ENCODE data around the gene MS4A15.
"Not testable (repeated sequence)": the region's sequence is repeated elsewhere in the genome, so short reads cannot be mapped to it uniquely, and the experiment has no call there.

Gene MS4A15

GRCh38 chr11:60756307-60757032 is at the start of gene MS4A15:
Gene MS4A15, plus strand, starts transcription at chr11:60756867. Its CDS starts 6,867 bp downstream, at chr11:60763734.
- peak; percentile 29 for DNase-seq

GRCh38 chr11:60706931-60707330 is 49.7 kb upstream of the MS4A15 start:
- DNase-seq: no peak

GRCh38 chr11:60710482-60710881 is 46.2 kb upstream of the MS4A15 start:
- no peak for DNase-seq

- DNase-seq: no peak
Observed at GRCh38 chr11:60711276-60711675, 45.4 kb upstream of the MS4A15 start.

GRCh38 chr11:60713423-60713822 is 43.2 kb upstream of the MS4A15 start:
- not testable (repeated sequence) for DNase-seq

GRCh38 chr11:60717956-60718355 is 38.7 kb upstream of the MS4A15 start:
- DNase-seq: no peak

- no peak for DNase-seq
Observed at GRCh38 chr11:60718524-60719316, 37.9 kb upstream of the MS4A15 start.

GRCh38 chr11:60719391-60719790 is 37.3 kb upstream of the MS4A15 start:
- no peak for DNase-seq

GRCh38 chr11:60720460-60720859 is 36.2 kb upstream of the MS4A15 start:
- DNase-seq: no peak

- DNase-seq: no peak
Observed at GRCh38 chr11:60724420-60724819, 32.2 kb upstream of the MS4A15 start, which contains the start of gene MS4A18. Gene MS4A18, plus strand, starts transcription at chr11:60724720.

GRCh38 chr11:60725592-60725991 is 31.1 kb upstream of the MS4A15 start:
- DNase-seq: no peak

- no peak for DNase-seq
Observed at GRCh38 chr11:60731586-60731985, 25.1 kb upstream of the MS4A15 start.

- no peak for DNase-seq
Observed at GRCh38 chr11:60734279-60734678, 22.4 kb upstream of the MS4A15 start.

GRCh38 chr11:60739114-60739513 is 17.6 kb upstream of the MS4A15 start:
- no peak for DNase-seq

- no peak for DNase-seq
Observed at GRCh38 chr11:60740573-60740972, 16.1 kb upstream of the MS4A15 start.

- no peak for DNase-seq
Observed at GRCh38 chr11:60741421-60741820, 15.2 kb upstream of the MS4A15 start.

- no peak for DNase-seq
Observed at GRCh38 chr11:60743058-60743457, 13.6 kb upstream of the MS4A15 start.

- no peak for DNase-seq
Observed at GRCh38 chr11:60744114-60744513, 12.6 kb upstream of the MS4A15 start.

- DNase-seq: no peak
Observed at GRCh38 chr11:60747359-60747873, 9.3 kb upstream of the MS4A15 start.

- DNase-seq: no peak
Observed at GRCh38 chr11:60748225-60748624, 8.4 kb upstream of the MS4A15 start.

- DNase-seq: no peak
Observed at GRCh38 chr11:60748821-60749220, 7.8 kb upstream of the MS4A15 start.

- DNase-seq: no peak
Observed at GRCh38 chr11:60750911-60751310, 5.8 kb upstream of the MS4A15 start.

GRCh38 chr11:60753309-60753708 is 3.4 kb upstream of the MS4A15 start:
- DNase-seq: no peak

- no peak for DNase-seq
Observed at GRCh38 chr11:60754887-60755286, 1.8 kb upstream of the MS4A15 start.

Measured in NCI-H1694 (cell line).